K562 (cell line): ENCODE results near the gene VDAC2. TPM values are rescaled to one million over a fixed set of nuclear protein-coding genes. Genes with fewer than 3 reads are reported as not detected.

Source experiments
- CREB3 ChIP-seq: fragments of 450-650 bp; conservative IDR thresholded peaks from 2 replicates; pipeline ENCODE4 v1.6.1; 2016; ENCODE audit warnings: missing genetic modification characterization, low read depth, mild to moderate bottlenecking, missing compliant biosample characterization, moderate library complexity
- GATAD2A ChIP-seq: fragments of 450-650 bp; IDR thresholded peaks from 2 replicates; pipeline ENCODE4 v1.6.1; 2017
- HDAC6 ChIP-seq: IDR thresholded peaks from 2 replicates; pipeline ENCODE4 v1.6.1; 2012; ENCODE audit warnings: low read depth, mild to moderate bottlenecking, control low read depth, inconsistent platforms, low read length, moderate library complexity
- MEIS2 ChIP-seq: fragments of 450-650 bp; IDR thresholded peaks from 2 replicates; pipeline ENCODE4 v1.6.1; 2014; ENCODE audit warnings: mild to moderate bottlenecking; ENCODE audit not compliant: partially characterized antibody
- NR4A1 ChIP-seq, 2 experiments: fragments of 250-450 bp in 1 of 2; fragments of 450-650 bp in 1 of 2; sonication (Bioruptor Pico) in 1 of 2; IDR thresholded peaks; 2 replicates each; pipeline versions ENCODE4 v1.4.0 to v1.6.1; 2016 to 2020; ENCODE audit warnings: mild to moderate bottlenecking in 2 of 2, missing compliant biosample characterization in 1 of 2, missing genetic modification characterization in 1 of 2, moderate library complexity in 1 of 2
- PHF20 ChIP-seq: fragments of 450-650 bp; IDR thresholded peaks from 2 replicates; pipeline ENCODE4 v1.6.1; 2018; ENCODE audit not compliant: partially characterized antibody
- PTTG1 ChIP-seq: fragments of 450-650 bp; IDR thresholded peaks from 2 replicates; pipeline ENCODE4 v1.6.1; 2016; ENCODE audit warnings: low read depth, mild to moderate bottlenecking, missing genetic modification characterization, missing compliant biosample characterization
- TFAP4 ChIP-seq: sonication (generic); formaldehyde crosslinking; IDR thresholded peaks from 2 replicates; pipeline ENCODE4 v1.8.0; 2022; ENCODE audit warnings: missing genetic modification reagents, mild to moderate bottlenecking, moderate library complexity, borderline replicate concordance
- YY1 ChIP-seq, 3 experiments: IDR thresholded peaks; 2 replicates each; pipeline ENCODE4 v1.6.1; 2011; ENCODE audit warnings: low read length in 2 of 3, mild to moderate bottlenecking in 2 of 3, moderate library complexity in 2 of 3, borderline replicate concordance in 1 of 3, control low read depth in 1 of 3, low read depth in 1 of 3; ENCODE audit not compliant: insufficient read depth in 3 of 3, insufficient replicate concordance in 2 of 3, control insufficient read depth in 1 of 3, insufficient read length in 1 of 3; ENCODE audit errors: extremely low read depth in 1 of 3
- ZNF133 ChIP-seq: fragments of 250-450 bp; sonication (Bioruptor Pico); IDR thresholded peaks from 2 replicates; pipeline ENCODE4 v1.4.0; 2020; ENCODE audit warnings: mild to moderate bottlenecking
- ZNF143 ChIP-seq: sonication (generic); formaldehyde crosslinking; IDR thresholded peaks from 2 replicates; pipeline ENCODE4 v1.9.0; 2022; ENCODE audit warnings: mild to moderate bottlenecking, missing genetic modification reagents
- ZNF354B ChIP-seq: fragments of 250-450 bp; sonication (Bioruptor Pico); IDR thresholded peaks from 2 replicates; pipeline ENCODE4 v1.4.0; 2020
- ZNF740 ChIP-seq, 3 experiments: fragments of 200-800 bp in 1 of 3; sonication (Bioruptor generic) in 1 of 3; sonication (generic) in 1 of 3; formaldehyde crosslinking in 1 of 3; IDR thresholded peaks; 2 replicates each; pipeline versions ENCODE4 v1.6.1 to v1.8.0; 2016 to 2022; ENCODE audit warnings: mild to moderate bottlenecking in 2 of 3, missing compliant biosample characterization in 2 of 3, missing genetic modification characterization in 2 of 3, missing genetic modification reagents in 1 of 3
- polyA plus RNA-seq, 8 experiments: library from polyadenylated mRNA; depleted of rRNA in 4 of 8; stranded (reverse) in 5 of 8; unstranded in 3 of 8; fragments of >200 nt; fragmentation: Nextera tagmentation in 2 of 8; fragmentation: Illumina TruSeq in 1 of 8; extraction: Ambion mirVana in 2 of 8; extraction: Trizol in 1 of 8; gene quantifications; 2 replicates each; pipeline versions ENCODE4 v1.2.1 to v1.2.3, GENCODE V29; 2011 to 2014; ENCODE audit warnings: inconsistent platforms in 1 of 8, missing spikeins in 1 of 8
- total RNA-seq, 7 experiments: library from RNA; depleted of rRNA in 6 of 7; stranded (reverse); fragments of >200 nt in 6 of 7; fragmentation: Illumina TruSeq in 2 of 7; extraction: Trizol in 2 of 7; gene quantifications; 2 replicates each; pipeline versions ENCODE4 v1.2.1 to v1.2.3, GENCODE V29; 2011 to 2021; ENCODE audit warnings: low replicate concordance in 1 of 7
- TF ChIP-seq, protein P1 (sequence below): sonication (generic); formaldehyde crosslinking; IDR thresholded peaks from 2 replicates; pipeline ENCODE4 v1.8.1; 2023; ENCODE audit warnings: mild to moderate bottlenecking, missing genetic modification reagents
- TF ChIP-seq, protein P2 (sequence below): sonication (generic); formaldehyde crosslinking; IDR thresholded peaks from 2 replicates; pipeline ENCODE4 v1.8.1; 2023; ENCODE audit warnings: mild to moderate bottlenecking, missing genetic modification reagents
- TF ChIP-seq, protein P3 (sequence below): fragments of 250-450 bp; sonication (Bioruptor Pico); IDR thresholded peaks from 2 replicates; pipeline ENCODE4 v1.8.0; 2022; ENCODE audit warnings: moderate library complexity, mild to moderate bottlenecking, inconsistent platforms

Gene VDAC2
- total and polyA plus RNA-seq, 9 of the 15 experiments (the other 6 are each of a cell fraction or from before 2014, with no cell fraction given), result 139 to 450 (median 250) TPM

DNA sequence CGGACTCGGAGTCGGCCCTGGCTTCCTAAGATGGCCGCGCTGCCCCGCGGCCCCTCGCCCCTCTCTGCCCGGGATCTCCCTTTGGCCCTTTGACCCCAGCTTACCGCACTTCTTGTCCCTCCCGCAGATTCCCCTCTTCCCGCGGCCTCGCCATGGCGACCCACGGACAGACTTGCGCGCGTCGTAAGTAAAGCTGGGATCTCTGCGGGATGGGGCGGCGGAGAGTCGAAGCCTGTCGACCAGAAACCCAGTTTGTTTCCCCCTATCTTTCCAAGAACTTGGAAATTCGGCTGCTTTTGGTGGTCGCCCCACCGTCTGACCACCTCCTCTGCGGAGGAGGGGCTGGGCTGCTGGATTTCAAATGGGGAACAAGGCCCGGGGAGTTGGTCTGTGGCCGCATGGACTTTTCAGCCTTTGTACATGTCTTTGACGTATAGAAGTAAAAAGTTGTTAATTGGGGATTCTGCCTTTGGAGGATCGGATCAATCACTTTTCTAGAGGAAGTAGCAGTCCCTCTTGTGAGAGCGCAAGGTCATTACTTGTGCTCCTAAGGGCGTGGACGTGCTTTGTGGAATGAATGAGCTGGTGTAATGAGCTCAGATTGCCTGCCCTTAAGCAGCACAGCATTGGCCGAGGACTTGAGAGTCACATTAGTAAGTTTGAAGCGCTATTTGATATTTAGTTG lies 553 bp downstream of the VDAC2 start (continued):
- TF ChIP-seq TFAP4 (CRISPR knock-in tag) (no peak), GATAD2A (no peak), NR4A1 (CRISPR knock-in tag; IDR thresholded peaks at IDR 0.05) (0 out of 2 replicates have a peak, but pooled peaks have one; percentile 18), NR4A1 (tag; IDR thresholded peaks at IDR 0.05) (peak; percentile 35; the same call in 1 of the 2 replicates), ZNF354B (CRISPR knock-in tag) (no peak), CREB3 (tag) (no peak), MEIS2 (no peak), PTTG1 (tag) (no peak), ZNF740 (CRISPR knock-in tag; IDR thresholded peaks at IDR 0.05) (peak; percentile 18; the same call in 1 of the 2 replicates), ZNF740 (tag; IDR thresholded peaks at IDR 0.05) (no peak), PHF20 (no peak), YY1 (IDR thresholded peaks at IDR 0.05; ENCODE audit: borderline replicate concordance in 1 of 3, control insufficient read depth in 1 of 3, extremely low read depth in 1 of 3, insufficient read depth in 3 of 3, insufficient read length in 1 of 3, insufficient replicate concordance in 2 of 3, low read depth in 1 of 3, low read length in 2 of 3) (peak; percentile 81 to 96 (median 89)), HDAC6 (no peak), ZNF133 (CRISPR knock-in tag) (no peak), ZNF143 (CRISPR knock-in tag) (peak; percentile 15; the same call in 1 of the 2 replicates)
- TF ChIP-seq, protein P1, sequence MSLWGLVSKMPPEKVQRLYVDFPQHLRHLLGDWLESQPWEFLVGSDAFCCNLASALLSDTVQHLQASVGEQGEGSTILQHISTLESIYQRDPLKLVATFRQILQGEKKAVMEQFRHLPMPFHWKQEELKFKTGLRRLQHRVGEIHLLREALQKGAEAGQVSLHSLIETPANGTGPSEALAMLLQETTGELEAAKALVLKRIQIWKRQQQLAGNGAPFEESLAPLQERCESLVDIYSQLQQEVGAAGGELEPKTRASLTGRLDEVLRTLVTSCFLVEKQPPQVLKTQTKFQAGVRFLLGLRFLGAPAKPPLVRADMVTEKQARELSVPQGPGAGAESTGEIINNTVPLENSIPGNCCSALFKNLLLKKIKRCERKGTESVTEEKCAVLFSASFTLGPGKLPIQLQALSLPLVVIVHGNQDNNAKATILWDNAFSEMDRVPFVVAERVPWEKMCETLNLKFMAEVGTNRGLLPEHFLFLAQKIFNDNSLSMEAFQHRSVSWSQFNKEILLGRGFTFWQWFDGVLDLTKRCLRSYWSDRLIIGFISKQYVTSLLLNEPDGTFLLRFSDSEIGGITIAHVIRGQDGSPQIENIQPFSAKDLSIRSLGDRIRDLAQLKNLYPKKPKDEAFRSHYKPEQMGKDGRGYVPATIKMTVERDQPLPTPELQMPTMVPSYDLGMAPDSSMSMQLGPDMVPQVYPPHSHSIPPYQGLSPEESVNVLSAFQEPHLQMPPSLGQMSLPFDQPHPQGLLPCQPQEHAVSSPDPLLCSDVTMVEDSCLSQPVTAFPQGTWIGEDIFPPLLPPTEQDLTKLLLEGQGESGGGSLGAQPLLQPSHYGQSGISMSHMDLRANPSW, result no peak
- TF ChIP-seq, protein P2, sequence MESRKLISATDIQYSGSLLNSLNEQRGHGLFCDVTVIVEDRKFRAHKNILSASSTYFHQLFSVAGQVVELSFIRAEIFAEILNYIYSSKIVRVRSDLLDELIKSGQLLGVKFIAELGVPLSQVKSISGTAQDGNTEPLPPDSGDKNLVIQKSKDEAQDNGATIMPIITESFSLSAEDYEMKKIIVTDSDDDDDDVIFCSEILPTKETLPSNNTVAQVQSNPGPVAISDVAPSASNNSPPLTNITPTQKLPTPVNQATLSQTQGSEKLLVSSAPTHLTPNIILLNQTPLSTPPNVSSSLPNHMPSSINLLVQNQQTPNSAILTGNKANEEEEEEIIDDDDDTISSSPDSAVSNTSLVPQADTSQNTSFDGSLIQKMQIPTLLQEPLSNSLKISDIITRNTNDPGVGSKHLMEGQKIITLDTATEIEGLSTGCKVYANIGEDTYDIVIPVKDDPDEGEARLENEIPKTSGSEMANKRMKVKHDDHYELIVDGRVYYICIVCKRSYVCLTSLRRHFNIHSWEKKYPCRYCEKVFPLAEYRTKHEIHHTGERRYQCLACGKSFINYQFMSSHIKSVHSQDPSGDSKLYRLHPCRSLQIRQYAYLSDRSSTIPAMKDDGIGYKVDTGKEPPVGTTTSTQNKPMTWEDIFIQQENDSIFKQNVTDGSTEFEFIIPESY, result no peak
- TF ChIP-seq, protein P3, sequence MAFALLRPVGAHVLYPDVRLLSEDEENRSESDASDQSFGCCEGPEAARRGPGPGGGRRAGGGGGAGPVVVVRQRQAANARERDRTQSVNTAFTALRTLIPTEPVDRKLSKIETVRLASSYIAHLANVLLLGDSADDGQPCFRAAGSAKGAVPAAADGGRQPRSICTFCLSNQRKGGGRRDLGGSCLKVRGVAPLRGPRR (CRISPR knock-in tag), result no peak
